Mammary epithelial cell (primary cell): ENCODE measurements around the gene ASCL4.

ENCODE experiments used
- CTCF ChIP-seq, 2 donors: IDR thresholded peaks in 1 of 2; conservative IDR thresholded peaks in 1 of 2; 2 replicates each; pipeline ENCODE4 v1.5.1; 2011 to 2012; ENCODE audit warnings: inconsistent platforms in 2 of 2, low read length in 2 of 2, mild to moderate bottlenecking in 2 of 2, control low read depth in 1 of 2, low read depth in 1 of 2; ENCODE audit not compliant: insufficient read depth in 1 of 2; ENCODE audit errors: extremely low read depth in 1 of 2
- EZH2 ChIP-seq: IDR thresholded peaks from 2 replicates; pipeline ENCODE4 v1.6.1; 2012; ENCODE audit warnings: low read length, inconsistent platforms, borderline replicate concordance

DNA sequence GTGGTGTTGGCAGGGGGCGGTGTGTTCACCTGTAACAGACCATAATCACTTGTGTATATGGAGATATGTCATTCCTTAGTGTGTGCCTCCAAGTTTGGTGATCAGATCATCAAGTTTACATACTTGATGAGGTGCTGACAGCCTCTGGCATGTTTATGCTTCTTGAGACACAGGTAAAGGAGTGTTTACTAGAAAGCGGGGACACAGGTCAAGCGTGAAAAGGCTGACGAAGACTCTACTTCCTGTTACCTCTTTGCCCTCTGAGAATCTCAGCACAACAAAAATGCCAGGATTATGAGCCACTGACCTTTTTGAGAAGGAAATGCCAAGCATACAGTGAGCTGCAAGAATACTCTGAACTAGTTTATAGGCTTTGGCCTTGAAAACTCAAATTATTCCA is 43.1 kb upstream of the ASCL4 start:
- TF ChIP-seq CTCF (conservative IDR thresholded peaks at IDR 0.05 in 1 of 2, IDR thresholded peaks at IDR 0.05 in 1 of 2; ENCODE audit: extremely low read depth in 1 of 2, insufficient read depth in 1 of 2, low read depth in 1 of 2, low read length in 2 of 2), result no peak
- TF ChIP-seq EZH2, result no peak
